ENCODE data around the gene GPM6B.

GPM6B gene

GRCh38 chrX:13794417-13794816, 22.5 kb downstream of the GPM6B start:
- Histone ChIP-seq H3K9me3 (ENCODE audit: control insufficient read depth, low read length) (no peaks in the 10 kb centered on the region), H3K36me3 (ENCODE audit: control insufficient read depth, insufficient read depth, low read length) (no peaks in the 10 kb centered on the region), H3K4me3 (ENCODE audit: insufficient read depth, low read depth, low read length) (no peak overlapping the region), H3K4me1 (ENCODE audit: control insufficient read depth, insufficient read depth, low read length) (no peaks in the 10 kb centered on the region), H3K27ac (ENCODE audit: insufficient read depth, low read depth, low read length, poor library complexity, severe bottlenecking) (no peak overlapping the region), H3K27me3 (ENCODE audit: control insufficient read depth, insufficient read depth, low read length, poor library complexity, severe bottlenecking) (no peaks in the 10 kb centered on the region)
- WGBS, 2 experiments, result 96% methylated on average over 7 to 10 of the region's 10 CpGs

GRCh38 chrX:13793897-13794296, 23.0 kb downstream of the GPM6B start:
- Histone ChIP-seq H3K36me3 (ENCODE audit: control insufficient read depth, insufficient read depth, low read length) (no peaks in the 10 kb centered on the region), H3K9me3 (ENCODE audit: control insufficient read depth, low read length) (no peaks in the 10 kb centered on the region), H3K4me1 (ENCODE audit: control insufficient read depth, insufficient read depth, low read length) (no peaks in the 10 kb centered on the region), H3K27ac (ENCODE audit: insufficient read depth, low read depth, low read length, poor library complexity, severe bottlenecking) (no peak overlapping the region), H3K4me3 (ENCODE audit: insufficient read depth, low read depth, low read length) (no peak overlapping the region), H3K27me3 (ENCODE audit: control insufficient read depth, insufficient read depth, low read length, poor library complexity, severe bottlenecking) (no peaks in the 10 kb centered on the region)
- 100% methylated on average over 1 of the region's 2 CpGs; no CpG with 5 or more reads in 1 of the 2 experiments for WGBS, 2 experiments

- no peaks in the 10 kb centered on the region for H3K27me3 ChIP-seq (ENCODE audit: control insufficient read depth, insufficient read depth, low read length, poor library complexity, severe bottlenecking)
- no peaks in the 10 kb centered on the region for H3K36me3 ChIP-seq (ENCODE audit: control insufficient read depth, insufficient read depth, low read length)
- no peaks in the 10 kb centered on the region for H3K4me1 ChIP-seq (ENCODE audit: control insufficient read depth, insufficient read depth, low read length)
- WGBS, 2 experiments, result 43 to 53% methylated on average over 2 of the region's 2 CpGs
- H3K27ac ChIP-seq (ENCODE audit: insufficient read depth, low read depth, low read length, poor library complexity, severe bottlenecking), result peak overlapping the region; percentile 63
- no peaks in the 10 kb centered on the region for H3K9me3 ChIP-seq (ENCODE audit: control insufficient read depth, low read length)
- no peak overlapping the region for H3K4me3 ChIP-seq (ENCODE audit: insufficient read depth, low read depth, low read length)
These were observed 25.3 kb downstream of the GPM6B start for GRCh38 chrX:13791559-13791958.

GRCh38 chrX:13791145-13791544, 25.7 kb downstream of the GPM6B start:
- 90 to 100% methylated on average over 2 of the region's 2 CpGs for WGBS, 2 experiments
- Histone ChIP-seq H3K27me3 (ENCODE audit: control insufficient read depth, insufficient read depth, low read length, poor library complexity, severe bottlenecking) (no peaks in the 10 kb centered on the region), H3K27ac (ENCODE audit: insufficient read depth, low read depth, low read length, poor library complexity, severe bottlenecking) (no peak overlapping the region), H3K36me3 (ENCODE audit: control insufficient read depth, insufficient read depth, low read length) (no peaks in the 10 kb centered on the region), H3K4me1 (ENCODE audit: control insufficient read depth, insufficient read depth, low read length) (no peaks in the 10 kb centered on the region), H3K9me3 (ENCODE audit: control insufficient read depth, low read length) (no peaks in the 10 kb centered on the region), H3K4me3 (ENCODE audit: insufficient read depth, low read depth, low read length) (no peak overlapping the region)

- WGBS, 2 experiments, result 89 to 91% methylated on average over 4 to 6 of the region's 6 CpGs
- Histone ChIP-seq H3K27ac (ENCODE audit: insufficient read depth, low read depth, low read length, poor library complexity, severe bottlenecking) (no peak overlapping the region), H3K9me3 (ENCODE audit: control insufficient read depth, low read length) (no peaks in the 10 kb centered on the region), H3K36me3 (ENCODE audit: control insufficient read depth, insufficient read depth, low read length) (no peaks in the 10 kb centered on the region), H3K4me3 (ENCODE audit: insufficient read depth, low read depth, low read length) (no peak overlapping the region), H3K27me3 (ENCODE audit: control insufficient read depth, insufficient read depth, low read length, poor library complexity, severe bottlenecking) (no peaks in the 10 kb centered on the region), H3K4me1 (ENCODE audit: control insufficient read depth, insufficient read depth, low read length) (no peaks in the 10 kb centered on the region)
These were observed 26.4 kb downstream of the GPM6B start for GRCh38 chrX:13790206-13791131.

- no peaks in the 10 kb centered on the region for H3K9me3 ChIP-seq (ENCODE audit: control insufficient read depth, low read length)
- H3K4me3 ChIP-seq (ENCODE audit: insufficient read depth, low read depth, low read length), result no peak overlapping the region
- no peak overlapping the region for H3K27ac ChIP-seq (ENCODE audit: insufficient read depth, low read depth, low read length, poor library complexity, severe bottlenecking)
- 88 to 90% methylated on average over 6 to 8 of the region's 8 CpGs for WGBS, 2 experiments
- H3K4me1 ChIP-seq (ENCODE audit: control insufficient read depth, insufficient read depth, low read length), result no peaks in the 10 kb centered on the region
- H3K27me3 ChIP-seq (ENCODE audit: control insufficient read depth, insufficient read depth, low read length, poor library complexity, severe bottlenecking), result no peaks in the 10 kb centered on the region
- H3K36me3 ChIP-seq (ENCODE audit: control insufficient read depth, insufficient read depth, low read length), result no peaks in the 10 kb centered on the region
These were observed 30.8 kb downstream of the GPM6B start for GRCh38 chrX:13786048-13786447.

GRCh38 chrX:13780868-13781427, 35.9 kb downstream of the GPM6B start:
- H3K4me3 ChIP-seq (ENCODE audit: insufficient read depth, low read depth, low read length), result no peak overlapping the region
- no peaks in the 10 kb centered on the region for H3K9me3 ChIP-seq (ENCODE audit: control insufficient read depth, low read length)
- peaks cover 4% of the 10 kb centered on the region for H3K4me1 ChIP-seq (ENCODE audit: control insufficient read depth, insufficient read depth, low read length)
- no peaks in the 10 kb centered on the region for H3K27me3 ChIP-seq (ENCODE audit: control insufficient read depth, insufficient read depth, low read length, poor library complexity, severe bottlenecking)
- H3K27ac ChIP-seq (ENCODE audit: insufficient read depth, low read depth, low read length, poor library complexity, severe bottlenecking), result no peak overlapping the region
- WGBS, 2 experiments, result 72 to 78% methylated on average over 7 of the region's 7 CpGs
- no peaks in the 10 kb centered on the region for H3K36me3 ChIP-seq (ENCODE audit: control insufficient read depth, insufficient read depth, low read length)

- Histone ChIP-seq H3K27me3 (ENCODE audit: control insufficient read depth, insufficient read depth, low read length, poor library complexity, severe bottlenecking) (no peaks in the 10 kb centered on the region), H3K4me3 (ENCODE audit: insufficient read depth, low read depth, low read length) (no peak overlapping the region), H3K4me1 (ENCODE audit: control insufficient read depth, insufficient read depth, low read length) (peaks cover 4% of the 10 kb centered on the region), H3K9me3 (ENCODE audit: control insufficient read depth, low read length) (no peaks in the 10 kb centered on the region), H3K27ac (ENCODE audit: insufficient read depth, low read depth, low read length, poor library complexity, severe bottlenecking) (no peak overlapping the region), H3K36me3 (ENCODE audit: control insufficient read depth, insufficient read depth, low read length) (no peaks in the 10 kb centered on the region)
- 42 to 64% methylated on average over 1 to 2 of the region's 2 CpGs for WGBS, 2 experiments
These were observed 38.0 kb downstream of the GPM6B start for GRCh38 chrX:13778916-13779315.

GRCh38 chrX:13776387-13776786, 40.5 kb downstream of the GPM6B start:
- WGBS, 2 experiments, result 82 to 94% methylated on average over 3 to 4 of the region's 4 CpGs

GRCh38 chrX:13775837-13776236, 41.1 kb downstream of the GPM6B start:
- H3K4me3 ChIP-seq (ENCODE audit: insufficient read depth, low read depth, low read length), result no peak overlapping the region
- no peaks in the 10 kb centered on the region for H3K27me3 ChIP-seq (ENCODE audit: control insufficient read depth, insufficient read depth, low read length, poor library complexity, severe bottlenecking)
- 98 to 100% methylated on average over 1 to 3 of the region's 3 CpGs for WGBS, 2 experiments
- no peaks in the 10 kb centered on the region for H3K9me3 ChIP-seq (ENCODE audit: control insufficient read depth, low read length)
- no peak overlapping the region for H3K27ac ChIP-seq (ENCODE audit: insufficient read depth, low read depth, low read length, poor library complexity, severe bottlenecking)
- H3K4me1 ChIP-seq (ENCODE audit: control insufficient read depth, insufficient read depth, low read length), result peaks cover 2% of the 10 kb centered on the region
- peaks cover 8% of the 10 kb centered on the region for H3K36me3 ChIP-seq (ENCODE audit: control insufficient read depth, insufficient read depth, low read length)

More at GRCh38 chrX:13776387-13776786, 40.5 kb downstream of the GPM6B start:
- Histone ChIP-seq H3K4me3 (ENCODE audit: insufficient read depth, low read depth, low read length) (no peak overlapping the region), H3K27me3 (ENCODE audit: control insufficient read depth, insufficient read depth, low read length, poor library complexity, severe bottlenecking) (no peaks in the 10 kb centered on the region), H3K4me1 (ENCODE audit: control insufficient read depth, insufficient read depth, low read length) (peaks cover 4% of the 10 kb centered on the region), H3K9me3 (ENCODE audit: control insufficient read depth, low read length) (no peaks in the 10 kb centered on the region), H3K36me3 (ENCODE audit: control insufficient read depth, insufficient read depth, low read length) (peaks cover 8% of the 10 kb centered on the region), H3K27ac (ENCODE audit: insufficient read depth, low read depth, low read length, poor library complexity, severe bottlenecking) (no peak overlapping the region)

All from ectodermal cell (in vitro differentiated cells).